ENCODE results near the gene MRPL23.
"Not testable (repeated sequence)": the region's sequence is repeated elsewhere in the genome, so short reads cannot be mapped to it uniquely, and the experiment has no call there.

The MRPL23 gene

DNA sequence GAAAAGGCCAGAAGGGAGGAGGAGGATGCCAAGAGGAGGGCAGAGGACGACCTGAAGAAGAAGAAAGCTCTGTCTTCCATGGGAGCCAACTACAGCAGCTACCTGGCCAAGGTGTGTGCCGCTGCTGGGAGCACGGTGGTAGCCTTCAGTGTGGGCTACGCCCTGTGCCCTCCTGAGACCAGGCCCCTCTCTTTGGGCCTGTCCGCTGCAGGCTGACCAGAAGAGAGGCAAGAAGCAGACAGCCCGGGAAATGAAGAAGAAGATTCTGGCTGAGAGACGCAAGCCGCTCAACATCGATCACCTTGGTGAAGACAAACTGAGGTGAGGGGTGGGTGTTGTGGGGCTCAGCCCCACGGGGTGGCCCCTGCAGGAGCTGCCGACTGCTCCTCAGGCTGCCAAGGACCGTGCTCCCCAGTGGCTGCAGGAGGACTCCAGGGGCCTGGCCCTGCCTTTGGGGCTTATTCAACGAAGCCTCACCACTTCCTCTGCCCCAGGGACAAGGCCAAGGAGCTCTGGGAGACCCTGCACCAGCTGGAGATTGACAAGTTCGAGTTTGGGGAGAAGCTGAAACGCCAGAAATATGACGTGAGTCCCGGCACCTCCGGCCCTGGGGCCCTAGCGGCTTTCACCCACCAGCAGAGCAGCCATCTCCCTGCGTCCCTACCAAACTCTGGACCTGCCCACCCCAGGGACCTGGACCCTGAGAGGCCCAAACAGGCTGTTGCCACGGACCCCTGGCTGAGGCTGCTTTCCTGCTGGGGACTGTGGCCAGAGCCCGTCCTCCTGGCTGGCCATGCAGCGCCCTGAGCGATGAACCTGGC, 12.6 kb upstream of the MRPL23 start:
- DNase-seq = no peak

DNA sequence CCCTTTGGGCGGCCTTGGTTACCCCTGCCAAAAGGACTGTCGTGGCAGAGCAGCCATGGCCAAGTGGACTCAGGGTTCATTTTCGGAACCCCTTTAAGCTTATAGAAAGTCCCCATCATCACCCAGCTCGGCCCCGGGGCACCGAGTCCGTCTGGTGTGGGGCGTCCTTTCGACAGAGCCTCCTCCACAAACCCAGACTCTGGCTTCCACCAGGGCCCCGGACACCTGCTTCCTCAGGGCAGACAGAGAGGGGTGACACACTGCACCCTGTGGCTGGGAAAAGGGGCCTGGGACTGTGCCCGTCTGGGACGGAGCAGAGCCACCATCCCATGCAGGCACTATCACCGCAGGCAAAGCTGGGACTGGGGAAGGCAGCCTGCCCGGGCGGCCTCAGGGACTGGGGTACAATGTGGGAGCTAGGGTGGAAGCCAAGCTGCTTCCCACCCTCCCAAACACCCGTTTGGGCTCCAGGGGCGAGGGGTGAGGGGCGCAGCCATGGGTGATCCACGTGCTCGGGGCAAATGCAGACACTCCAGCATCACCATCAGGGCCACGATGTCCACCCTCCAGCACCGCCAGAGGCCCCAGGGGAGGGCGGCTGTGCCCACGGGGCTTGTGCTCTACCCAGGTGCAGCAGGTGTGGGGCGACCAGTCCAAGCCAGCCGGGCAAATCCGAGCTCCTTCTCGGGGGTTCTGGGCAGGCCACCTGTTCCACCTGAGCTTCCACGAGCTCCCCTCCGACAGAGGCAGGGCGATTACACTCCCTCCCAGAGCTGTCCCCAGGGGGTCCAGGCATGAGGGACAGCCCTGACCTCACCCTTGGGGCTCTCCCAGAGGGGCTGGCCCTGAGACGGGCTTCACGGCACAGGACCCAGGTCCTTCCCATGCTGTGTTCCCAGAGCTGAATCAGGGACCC, 11.7 kb upstream of the MRPL23 start:
- DNase-seq = no peak

DNA sequence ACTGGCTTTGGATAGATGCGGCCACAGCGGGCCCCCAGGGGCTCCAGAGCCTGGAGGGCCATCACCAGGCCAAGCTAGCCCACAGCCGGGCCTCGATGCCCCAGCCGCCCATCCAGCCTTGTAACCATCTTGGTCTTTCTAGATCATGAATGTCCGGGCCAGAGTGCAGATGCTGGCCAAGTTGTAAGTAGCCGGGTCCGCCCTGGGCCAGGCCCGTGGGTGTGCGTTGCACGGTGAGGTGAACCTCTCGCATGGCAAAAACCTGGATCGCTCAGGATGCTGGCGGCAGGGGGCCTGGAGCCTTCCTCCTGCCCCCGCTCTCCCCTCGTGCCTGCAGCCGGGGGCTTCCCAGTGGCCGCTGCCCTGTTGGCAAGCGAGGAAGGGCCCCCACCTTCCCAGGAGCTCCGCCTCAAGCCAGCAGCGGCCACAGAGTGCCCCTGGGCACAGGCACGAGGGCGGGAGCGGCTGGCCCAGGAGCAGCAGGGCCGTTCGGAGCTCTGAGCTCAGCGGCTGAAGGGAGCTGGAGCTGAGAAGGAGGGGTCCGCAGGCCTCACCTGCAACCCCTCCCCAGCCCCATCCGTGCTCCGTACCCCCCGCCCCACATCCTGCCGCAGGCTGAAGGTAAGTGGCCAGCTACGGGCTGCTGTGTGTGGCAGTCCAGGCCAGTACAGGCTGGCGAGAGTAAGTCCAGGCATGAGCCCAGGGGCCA, 10.9 kb upstream of the MRPL23 start:
- DNase-seq = no peak

DNA sequence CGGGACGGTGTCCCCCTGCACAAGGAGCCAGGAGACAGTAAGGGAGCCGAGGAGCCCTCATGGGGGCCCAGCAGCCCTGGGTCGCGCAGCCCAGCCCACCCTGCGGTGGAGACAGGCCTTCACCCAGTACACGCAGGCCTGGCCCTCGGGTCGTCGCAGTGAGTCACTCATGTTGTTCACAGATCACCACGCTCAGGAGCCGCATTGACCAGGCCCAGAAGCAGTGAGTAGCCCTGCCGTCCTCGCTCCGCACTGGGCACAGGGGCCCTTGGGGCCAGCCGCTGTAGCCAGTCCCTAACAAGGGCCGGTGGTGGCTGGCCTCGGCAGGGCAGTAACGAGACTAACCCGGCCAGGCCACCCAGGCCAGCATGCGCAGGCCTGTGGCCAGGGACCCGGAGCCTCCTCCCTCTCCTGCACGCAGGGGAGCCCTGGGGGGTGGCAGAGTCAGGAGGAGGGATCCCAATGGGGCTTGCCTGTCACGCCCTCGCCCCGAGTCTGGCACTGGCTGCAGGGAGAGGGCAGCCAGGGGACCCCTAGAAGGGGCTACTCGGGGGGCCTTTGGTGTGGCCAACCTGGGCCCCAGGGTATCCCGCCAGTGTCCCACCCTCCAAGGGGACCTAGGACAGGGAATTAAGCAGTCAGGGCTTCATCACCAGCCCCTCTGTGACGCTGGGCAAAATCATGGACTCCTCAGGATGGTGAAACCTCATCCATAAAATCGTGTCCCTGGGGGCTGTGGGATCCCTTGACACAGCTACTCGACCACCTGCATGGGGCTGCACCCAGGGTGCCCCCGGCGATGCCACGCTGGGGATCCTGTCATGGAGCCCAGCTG, 10.1 kb upstream of the MRPL23 start:
- no peak for DNase-seq

DNA sequence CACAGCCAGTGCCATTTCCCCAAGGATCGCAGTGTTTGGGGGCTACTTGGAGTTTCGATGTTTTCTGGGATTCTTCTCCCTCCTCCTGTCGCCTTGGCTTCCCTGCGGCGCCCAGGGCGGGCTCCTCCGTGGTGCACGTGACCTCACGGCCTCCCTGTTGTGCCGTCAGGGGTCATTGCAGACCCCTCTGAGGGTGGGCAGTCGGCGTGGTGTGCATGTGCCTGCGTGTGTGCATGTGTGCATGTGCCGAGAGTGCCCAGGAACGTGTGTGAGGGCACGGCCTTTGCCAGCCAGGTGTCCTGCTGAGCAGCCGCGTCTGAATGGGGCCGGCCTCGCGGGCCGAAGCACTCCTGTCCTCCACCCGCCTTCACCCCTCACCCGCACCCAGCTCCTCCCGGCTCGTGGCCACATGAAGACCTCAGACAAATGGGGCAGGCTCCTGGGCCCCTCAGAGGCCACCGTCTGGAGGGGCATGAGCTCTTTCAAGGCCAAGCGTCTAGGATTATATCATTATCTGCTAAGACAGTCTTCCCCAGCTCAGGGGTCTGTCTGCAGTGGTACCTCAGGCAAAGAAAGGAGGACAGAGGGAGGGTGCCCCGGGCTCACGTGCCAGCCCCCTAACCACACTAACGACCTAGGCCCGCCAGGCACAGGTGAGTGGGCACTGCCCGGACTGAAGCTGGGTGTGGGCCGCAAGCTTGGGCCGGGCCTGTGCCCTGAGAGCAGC, 9.4 kb upstream of the MRPL23 start:
- DNase-seq = no peak

DNA sequence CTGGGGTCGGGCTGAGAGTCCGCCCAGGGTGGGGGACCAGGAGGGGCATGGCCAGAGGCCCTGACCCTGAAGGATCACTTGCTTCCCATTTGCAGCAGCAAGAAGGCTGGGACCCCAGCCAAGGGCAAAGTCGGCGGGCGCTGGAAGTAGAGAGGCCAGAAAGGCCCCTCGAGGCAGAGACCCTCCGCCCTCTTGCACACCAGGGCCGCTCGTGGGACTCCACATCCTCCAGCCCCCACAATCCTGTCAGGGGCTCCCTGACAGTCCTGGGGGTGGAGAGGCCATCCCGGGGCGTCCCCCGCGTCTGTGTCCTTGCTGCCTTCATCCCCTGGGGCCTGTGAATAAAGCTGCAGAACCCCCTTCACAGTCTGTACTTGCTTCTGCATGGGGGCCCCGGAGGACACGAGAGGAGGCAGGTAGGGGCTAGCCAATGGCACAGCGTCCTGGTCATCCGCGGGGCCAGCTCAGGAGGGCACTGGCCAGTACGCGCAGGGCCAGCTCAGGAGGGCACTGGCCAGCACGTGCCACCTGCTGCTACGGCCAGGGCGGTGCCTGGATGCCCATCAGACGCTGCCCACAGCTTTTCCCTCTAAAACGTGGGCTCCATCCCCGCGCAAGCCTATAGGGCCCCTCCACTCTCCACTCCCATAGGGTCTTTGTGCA, 8.7 kb upstream of the MRPL23 start:
- no peak for DNase-seq

DNA sequence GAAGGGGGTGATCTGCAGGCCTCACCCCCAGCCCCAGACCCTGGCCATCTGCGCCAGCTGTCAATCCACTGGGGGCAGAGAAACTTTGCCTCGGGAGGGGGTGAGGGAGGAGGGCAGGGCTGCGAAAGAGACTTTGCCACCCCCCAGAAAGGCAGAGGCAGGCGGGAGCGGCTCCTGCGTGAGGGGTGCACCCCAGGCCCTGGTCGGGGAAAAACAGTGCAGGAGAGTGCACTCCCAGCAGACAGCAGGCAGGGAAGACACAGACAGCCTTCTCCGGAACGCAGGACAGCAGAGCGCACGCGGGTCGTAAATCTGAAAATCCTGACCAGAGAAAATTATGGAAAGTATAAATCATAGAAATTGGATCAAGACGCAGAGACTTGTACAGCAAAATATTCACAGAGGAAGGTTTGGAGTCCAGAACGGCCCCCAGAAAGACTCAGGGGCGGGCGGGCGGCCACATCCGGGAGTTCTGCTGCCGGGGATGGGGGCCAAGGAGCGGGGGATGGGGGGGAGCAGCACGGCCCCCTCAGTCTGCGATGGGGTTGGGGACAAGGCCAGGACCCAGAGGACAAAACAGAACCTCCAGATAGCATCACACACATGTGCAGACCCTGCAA, 8.0 kb upstream of the MRPL23 start:
- DNase-seq = no peak

DNA sequence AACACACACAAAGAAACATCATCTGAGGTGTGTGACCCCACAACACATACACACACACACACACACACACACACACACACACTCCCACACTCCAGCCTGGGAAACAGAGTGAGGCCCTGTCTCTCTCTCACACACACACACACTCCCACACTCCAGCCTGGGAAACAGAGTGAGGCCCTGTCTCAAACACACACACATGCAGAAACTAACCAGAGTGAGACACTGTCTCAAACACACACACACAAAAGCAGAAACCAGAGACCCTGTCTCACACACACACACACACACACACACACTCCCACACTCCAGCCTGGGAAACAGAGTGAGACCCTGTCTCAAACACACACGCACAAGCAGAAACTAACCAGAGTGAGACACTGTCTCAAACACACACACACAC, 7.3 kb upstream of the MRPL23 start:
- not testable (repeated sequence) for DNase-seq

DNA sequence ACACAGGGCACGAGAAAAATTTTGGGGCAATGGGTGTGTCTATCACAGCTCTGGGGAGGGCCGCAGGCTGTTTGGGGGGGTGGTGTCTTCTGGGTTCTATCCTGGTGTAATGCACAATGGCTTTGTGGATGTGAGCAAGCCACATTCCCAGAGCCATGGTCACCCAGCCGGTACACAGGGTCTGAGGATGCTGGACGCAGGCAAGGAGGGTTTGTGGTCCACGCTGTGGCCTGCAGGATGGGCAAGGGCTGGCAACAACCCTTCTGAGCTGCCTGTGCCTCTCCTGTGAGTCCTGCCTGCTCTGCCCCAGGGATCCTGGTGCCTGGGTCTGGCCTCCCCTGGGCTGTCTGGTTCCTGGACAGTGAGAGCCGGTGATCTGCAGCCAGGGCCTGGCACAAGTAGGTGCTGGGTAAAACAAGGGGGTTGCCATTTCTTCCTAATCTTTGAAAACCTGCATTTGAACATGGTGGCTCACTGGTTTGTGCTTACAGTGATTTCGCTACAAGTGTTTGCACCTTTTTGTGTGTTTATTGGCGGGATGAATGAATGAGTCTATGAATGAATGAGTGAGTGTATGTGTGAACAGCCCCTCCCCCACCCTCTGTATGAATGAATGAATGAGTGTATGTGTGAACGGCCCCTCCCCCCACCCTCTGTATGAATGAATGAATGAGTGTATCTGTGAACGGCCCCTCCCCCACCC, 4.4 kb upstream of the MRPL23 start:
- DNase-seq = no peak

DNA sequence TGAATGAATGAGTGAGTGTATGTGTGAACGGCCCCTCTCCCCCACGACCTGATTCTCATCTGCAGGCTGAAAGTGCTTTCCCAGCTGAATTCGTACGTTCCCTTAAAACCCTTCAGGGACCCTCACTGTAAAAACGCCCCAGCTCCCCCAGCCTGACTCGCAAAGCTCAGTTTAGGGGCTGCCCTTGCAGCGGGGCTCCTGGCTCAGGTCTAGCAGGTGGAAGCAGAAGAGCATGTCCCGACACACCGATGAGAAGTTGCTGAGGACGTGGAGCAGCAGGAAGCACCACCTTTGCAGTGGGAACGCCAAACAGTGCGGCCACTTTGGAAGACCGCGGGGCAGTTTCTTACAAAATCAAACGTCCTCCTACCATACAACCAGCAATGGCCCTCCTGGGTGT, 3.6 kb upstream of the MRPL23 start:
- no peak for DNase-seq

DNA sequence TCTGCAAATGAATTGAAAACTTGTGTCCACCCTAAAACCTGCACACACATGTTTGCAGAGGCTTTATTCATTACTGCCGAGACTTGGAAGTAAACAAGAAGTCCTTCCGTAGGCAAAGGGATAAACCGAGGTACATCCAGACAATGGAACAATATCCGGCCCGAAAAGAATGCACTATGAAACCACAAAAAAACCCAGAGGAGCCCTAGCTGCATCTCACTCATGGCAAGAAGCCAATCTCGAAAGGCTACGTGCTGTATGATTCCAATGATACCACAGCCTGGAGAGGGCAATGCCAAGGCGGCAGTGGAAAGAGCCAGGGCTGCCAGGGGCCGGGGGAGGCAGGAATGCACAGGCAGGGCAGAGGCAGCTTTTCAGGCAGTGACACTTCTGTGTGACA, 3.2 kb upstream of the MRPL23 start:
- DNase-seq = no peak

DNA sequence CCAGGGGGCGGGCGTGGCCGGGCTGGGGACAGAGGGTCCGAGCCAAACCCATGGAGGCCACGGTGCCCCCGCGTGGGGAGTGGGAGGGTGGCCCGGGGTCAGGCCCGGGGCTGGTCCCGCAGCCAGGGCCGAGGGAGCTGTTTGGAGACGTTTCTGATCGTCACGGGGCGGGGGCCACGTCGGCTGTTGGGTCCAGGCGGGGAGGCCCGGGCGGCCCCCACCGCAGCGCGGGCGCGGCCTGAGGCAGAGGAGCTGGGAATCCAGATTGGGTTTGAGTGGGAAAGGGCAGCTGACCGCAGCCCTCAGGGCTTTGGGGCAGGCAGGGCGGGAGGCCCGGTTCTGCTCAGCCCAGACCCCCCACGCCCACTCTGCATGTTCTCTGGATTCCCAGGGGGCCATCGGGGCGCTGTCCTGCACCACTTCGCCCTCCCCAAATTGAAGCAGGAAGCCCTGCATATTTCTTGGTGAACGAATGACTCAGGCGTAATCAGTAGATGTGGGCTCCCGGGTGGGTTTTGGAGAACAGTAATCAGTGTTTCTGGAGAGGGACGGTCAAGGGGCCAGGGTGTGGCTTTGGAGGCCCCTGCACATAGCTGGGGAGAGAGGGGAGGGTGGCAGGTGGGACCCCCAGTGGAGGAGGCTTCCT, 583 bp downstream of the MRPL23 start:
- no peak for DNase-seq

DNA sequence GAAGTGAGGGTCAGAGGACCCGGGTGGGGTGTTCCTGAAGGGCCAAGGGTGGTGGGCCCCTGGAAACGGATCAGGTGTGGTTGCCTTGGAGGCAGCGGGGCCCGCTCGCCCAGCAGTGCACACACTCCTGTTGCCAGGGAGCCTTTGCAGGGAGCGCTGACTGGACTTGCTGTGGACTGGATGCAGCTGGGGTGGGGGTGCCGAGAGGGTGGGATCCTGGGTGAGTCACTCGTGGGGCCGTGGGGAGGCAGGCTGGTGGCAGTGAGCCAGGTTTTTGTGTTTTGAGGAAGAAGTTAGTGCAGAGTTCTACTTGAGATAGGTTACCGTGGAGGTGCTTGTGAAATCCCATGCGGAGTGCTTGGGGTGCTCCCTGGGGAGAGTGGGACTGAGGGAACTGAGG, 1.3 kb downstream of the MRPL23 start:
- no peak for DNase-seq

DNA sequence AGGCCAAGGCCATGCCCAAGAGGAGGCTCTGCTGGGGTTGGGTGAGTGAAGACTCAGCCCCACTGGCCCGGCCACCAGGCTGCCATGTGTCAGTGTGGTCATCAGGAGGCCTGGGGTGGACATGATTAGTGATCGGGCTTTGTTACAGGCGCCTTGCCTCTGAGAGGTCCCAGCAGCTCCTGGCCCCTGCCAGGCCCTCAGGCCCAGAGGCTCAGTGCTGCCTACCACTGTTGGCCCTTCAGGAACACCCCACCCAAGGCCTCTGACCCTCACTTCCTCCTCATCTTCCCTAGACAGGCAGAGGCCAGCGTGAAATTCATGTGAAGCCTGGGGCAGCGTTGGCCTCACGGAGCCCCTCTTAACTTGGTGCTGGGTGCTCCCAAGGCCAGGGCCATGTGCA, 2.2 kb downstream of the MRPL23 start:
- DNase-seq = no peak

DNA sequence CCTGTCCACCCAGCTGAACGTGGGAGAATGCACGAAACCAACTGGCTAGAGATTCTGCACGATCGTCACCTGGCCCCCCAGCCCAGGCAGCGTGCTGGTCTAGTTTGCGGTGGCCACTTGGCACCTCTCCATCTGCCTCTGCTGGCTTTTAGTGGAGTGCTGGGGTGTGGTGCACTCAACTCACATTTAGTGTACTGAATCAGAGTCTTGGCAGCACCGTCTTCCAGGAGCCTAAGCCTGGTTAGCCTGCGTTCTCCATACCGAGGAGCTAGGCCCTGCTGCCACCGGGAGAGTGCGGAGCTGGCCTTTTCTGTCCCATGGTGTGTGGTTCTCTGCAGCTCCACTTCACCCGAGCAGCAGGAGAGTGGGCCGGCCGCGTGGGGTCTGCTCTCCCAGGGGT, 2.8 kb downstream of the MRPL23 start:
- DNase-seq = no peak

DNA sequence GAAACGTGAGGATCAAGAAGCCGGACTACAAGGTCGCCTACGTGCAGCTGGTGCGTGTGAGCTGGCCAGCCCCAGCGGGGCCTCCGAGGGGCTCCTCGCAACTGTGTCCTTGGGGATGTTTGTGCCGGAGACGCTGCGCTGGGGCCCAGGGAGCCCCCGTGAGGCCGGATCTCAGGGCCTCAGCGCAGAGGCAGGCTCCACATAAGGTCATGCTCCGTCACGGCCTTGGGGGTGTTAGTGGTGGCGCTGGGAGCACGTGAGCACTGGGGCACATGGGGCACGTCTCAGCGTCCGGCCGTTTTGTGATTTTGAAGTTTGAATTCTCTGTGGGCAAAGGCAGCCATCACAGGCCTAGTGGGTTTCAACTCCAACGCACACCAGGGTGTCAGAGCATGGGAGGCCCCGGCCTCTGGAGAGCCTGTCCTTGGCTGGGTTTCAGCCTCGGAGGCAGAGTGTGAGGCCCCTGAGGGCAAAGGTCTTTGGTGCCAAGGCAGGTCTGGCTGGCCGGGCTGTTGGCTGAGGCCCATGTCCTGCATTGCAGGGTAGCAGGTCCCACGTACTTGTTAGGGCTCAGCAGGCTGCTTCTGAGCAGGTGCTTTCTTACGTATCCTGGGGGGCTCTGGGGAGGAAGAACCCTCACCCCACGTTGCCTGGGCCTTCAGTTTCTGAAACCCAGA, 5.8 kb downstream of the MRPL23 start:
- no peak for DNase-seq

DNA sequence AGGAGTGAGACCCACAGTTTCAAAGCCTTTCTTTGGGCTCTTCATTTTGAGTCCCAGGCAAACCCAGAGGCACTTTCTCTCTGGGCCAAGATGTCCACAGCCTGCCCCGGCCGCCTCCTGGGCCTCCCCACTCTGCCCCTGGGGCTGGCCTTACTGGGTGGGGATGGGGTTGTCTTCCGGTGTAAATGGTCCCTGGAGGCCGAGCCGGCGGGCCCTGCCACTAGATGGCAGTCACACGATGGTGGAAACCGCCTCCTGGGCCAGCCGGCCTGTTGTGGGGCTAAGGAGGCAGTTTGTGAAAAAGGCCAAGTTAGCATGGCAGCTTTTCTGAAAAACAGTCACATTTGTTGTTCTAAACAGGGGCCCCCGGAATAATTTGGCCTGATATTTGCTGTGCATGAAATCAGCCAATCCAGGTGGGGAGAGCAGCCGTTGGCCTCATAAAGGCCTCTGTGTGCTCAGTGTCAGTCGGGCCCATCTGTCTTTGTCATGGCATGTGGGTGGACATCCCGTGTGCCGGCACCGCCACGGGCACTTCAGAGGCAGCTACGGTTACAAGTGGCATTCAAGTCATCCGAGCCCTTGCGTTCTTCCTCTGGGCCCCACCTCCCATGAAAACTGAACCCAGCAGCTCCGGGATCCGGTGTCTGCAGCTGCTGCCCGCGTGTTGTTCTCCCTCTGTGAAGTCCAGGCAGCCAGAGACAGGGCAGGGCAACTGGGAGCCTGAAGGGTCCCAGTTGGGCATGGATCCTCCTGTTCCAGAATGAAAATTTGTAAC, 6.5 kb downstream of the MRPL23 start:
- no peak for DNase-seq

DNA sequence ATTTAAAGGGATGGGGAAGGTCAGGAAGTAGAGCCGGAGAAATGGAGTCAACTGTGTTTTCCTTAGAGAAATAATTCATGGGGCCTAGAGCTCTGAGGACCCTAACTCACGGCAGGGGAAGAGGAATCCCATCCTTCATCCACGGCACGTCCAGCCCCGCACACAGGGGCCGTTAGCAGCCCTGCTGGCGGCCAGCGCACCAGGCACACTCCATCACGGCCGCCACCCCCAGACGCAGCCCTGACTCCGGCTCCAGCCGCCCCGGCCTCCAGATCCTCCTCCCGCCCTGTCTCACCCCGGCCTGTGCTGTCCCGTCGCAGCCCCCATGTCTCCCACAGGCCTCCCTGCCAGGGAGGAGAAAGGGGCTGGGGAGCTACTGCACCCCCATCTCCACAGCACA, 11.2 kb downstream of the MRPL23 start:
- no peak for DNase-seq

Measured in NCI-H1694 treated with DMSO at 0.1 percent for 48 hours (cell line).